Stimulated activated CD8-positive, alpha-beta memory T cell treated with anti-CD3 and anti-CD28 coated beads, Interleukin-7, amount 100 ng/mL, for 48 hours (primary cell): ENCODE measurements around the gene GRWD1.

ENCODE experiments used
- DNase-seq, 2 donors: peaks; one replicate each; pipeline ENCODE4 v3.0.0-alpha.2; 2020; ENCODE audit warnings: low read depth in 1 of 2; ENCODE audit errors: extremely low read depth in 1 of 2

GRWD1 gene

GRCh38 chr19:48495396-48495795 is 49.6 kb downstream of the GRWD1 start:
- DNase-seq = no peak

GRCh38 chr19:48496959-48497727 is 51.4 kb downstream of the GRWD1 start:
- DNase-seq = no peak

- no peak for DNase-seq
These were observed 52.2 kb downstream of the GRWD1 start for GRCh38 chr19:48497728-48498594.

GRCh38 chr19:48498595-48499311 is 53.0 kb downstream of the GRWD1 start:
- no peak for DNase-seq

GRCh38 chr19:48499316-48500090 is 53.7 kb downstream of the GRWD1 start:
- no peak for DNase-seq

GRCh38 chr19:48500830-48501493 is 55.2 kb downstream of the GRWD1 start:
- no peak for DNase-seq

- no peak for DNase-seq
These were observed 55.9 kb downstream of the GRWD1 start for GRCh38 chr19:48501494-48502349.

GRCh38 chr19:48502350-48503018 is 56.7 kb downstream of the GRWD1 start:
- no peak for DNase-seq

- no peak for DNase-seq
These were observed 60.5 kb downstream of the GRWD1 start for GRCh38 chr19:48506138-48506733.
